ENCODE measurements around the gene SHROOM3.
A peak's percentile ranks its signal among the peaks of the same experiment; 100 is the strongest.
"Not testable (repeated sequence)": the region's sequence is repeated elsewhere in the genome, so short reads cannot be mapped to it uniquely, and the experiment has no call there.

SHROOM3 gene

DNA sequence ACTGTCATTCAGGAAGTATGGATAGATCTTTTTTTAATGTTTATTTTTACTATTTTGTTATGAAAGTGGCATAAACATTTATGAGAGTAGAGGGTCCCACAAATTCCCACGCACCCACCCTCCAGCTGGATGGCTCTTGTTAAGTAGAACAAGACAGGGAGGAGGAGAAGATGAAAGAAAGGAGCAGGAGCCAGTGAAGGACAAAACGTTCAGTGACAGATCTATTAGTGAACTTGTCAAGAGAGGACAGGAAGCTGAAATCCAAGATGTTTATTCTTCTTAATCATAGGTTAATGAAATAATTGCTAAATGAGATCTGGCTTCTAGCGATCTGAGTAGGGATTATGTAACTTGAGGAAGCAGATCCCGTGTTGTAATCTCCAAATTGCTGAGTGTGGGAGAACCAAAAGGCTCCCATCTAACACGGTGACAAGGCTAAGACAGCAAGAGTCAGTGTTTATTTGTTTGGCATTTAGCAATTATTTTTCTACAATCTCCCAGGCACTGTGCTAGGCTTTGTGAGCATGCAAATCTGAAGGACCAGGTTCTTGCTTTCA, 162.5 kb downstream of the SHROOM3 start:
- no peak for DNase-seq

DNA sequence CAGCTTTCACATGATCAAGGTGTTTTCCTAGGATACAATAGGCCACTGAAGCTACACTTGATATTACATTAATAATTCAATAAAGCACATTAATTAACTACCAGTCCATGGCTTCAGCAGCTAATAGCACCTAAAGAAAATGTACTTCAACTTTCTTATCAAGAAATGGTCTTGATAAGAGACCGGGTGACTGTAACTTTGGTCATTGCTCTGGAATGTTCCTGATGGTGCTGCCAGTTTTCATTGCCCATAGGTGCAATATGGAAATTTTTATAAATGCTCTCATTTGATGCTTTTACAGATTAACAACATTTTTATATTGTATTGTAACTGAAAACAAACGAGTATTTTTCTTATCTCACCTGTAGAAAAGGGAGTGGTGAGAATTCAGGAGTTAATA, 165.4 kb downstream of the SHROOM3 start:
- DNase-seq, result no peak

DNA sequence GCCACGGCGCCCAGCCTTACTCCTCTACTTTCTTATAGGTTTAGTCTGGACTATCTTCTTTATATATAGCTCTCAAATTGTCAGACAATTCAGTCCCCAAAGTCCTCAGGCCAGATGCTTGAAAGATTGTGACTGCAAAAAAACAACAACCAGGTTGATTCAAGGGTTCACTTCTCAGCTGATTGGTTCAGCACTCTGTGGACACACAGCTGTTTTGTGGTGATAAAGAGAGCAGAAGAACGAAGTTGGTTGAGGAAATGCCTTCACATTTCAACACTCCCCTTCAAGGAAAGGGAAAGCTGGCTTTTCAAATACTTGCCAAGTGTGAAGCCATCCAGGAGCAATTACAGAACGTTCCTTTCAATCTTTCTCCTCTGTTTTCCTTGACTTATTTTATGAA, 166.8 kb downstream of the SHROOM3 start:
- no peak for DNase-seq

DNA sequence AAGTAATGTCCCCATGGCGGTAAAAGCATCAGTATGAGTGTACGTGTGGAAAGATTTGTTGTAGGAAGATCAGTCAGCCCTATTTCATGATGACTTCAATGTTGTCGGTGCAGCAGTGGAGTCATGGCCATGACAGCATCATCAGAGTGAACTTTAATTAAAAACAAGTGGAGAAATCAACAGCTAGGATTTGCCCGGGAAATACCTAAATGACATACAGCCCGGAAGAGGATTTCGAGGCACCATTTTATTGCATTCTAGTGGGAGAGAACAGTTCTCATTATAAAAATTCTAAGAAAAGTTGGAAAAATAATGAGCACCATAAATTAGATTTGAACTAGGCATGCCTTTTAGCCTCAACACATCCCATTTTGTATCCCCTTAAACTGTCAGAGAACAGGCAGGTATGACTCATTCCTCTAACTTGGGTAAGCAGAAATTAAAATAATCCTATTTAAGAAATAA, 170.1 kb downstream of the SHROOM3 start:
- no peak for DNase-seq

DNA sequence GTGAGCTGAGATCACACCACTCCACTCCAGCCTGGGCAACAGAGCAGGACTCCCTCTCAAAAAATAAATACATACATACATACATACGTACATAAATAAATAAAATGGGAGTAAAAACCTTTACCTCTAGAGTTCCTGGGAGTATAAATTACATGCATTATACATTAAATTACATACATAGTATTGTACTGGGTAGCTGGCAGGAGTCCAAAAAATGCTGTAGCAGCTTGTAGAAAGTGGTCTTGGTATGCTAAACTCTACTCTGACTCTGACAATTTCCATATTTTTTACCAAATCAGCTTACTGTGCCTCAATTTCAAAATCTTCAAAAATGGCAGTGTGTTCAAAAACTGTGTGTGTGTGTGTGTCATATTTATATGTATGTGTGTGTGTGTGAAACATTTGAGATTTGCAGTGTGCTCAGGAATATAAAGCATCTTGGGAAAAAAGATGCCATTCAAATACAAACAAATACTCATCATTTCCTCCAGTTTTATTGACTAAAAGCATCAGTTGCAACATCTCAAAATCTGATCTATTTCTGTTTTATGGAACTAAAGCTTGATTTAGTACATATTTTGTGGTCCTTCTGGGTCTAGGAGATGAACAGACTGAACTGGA, 171.7 kb downstream of the SHROOM3 start:
- no peak for DNase-seq

DNA sequence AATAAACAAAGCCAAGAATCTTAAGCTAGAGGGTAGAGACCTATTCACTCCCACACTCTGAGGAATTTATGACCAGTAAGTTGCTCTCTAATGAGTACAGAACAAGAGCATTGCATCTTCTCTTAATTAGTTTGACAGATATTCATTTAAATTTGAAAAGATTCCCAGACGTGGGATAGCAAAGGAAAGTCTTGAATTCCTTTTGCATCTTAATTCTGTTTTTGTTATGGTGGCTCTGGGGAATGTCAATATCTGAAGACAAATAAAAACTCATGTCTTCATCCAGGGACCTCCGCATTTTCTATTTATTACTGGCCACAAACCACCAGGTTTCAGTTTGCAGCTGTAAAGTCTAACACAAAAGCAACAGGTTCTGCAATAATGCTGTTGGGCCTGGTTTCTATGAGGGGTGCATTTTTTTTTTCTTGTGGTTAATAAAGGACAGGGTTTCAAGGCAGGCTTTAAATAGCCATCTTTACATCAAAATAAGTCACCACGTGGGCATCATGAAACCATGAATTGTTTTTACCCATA, 172.3 kb downstream of the SHROOM3 start:
- DNase-seq, result no peak

DNA sequence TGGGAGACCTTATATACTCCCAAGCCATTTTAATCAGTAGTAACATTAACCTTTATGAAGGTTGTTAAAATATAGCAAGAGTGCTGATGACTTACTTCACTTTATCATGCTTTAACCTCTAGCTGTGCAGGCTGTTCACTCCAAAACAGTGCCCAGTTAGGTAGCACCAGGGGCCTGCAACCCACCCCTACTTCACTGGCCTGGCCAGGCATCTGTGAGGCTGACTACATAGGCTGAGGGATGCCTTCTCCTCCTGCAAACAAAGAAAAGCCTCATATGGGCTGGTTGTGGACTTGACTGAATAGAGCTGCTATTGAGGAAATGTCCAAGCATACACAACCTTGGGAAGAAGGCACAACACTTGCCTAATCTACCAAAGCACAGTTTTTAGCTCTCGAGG, 172.8 kb downstream of the SHROOM3 start:
- no peak for DNase-seq

DNA sequence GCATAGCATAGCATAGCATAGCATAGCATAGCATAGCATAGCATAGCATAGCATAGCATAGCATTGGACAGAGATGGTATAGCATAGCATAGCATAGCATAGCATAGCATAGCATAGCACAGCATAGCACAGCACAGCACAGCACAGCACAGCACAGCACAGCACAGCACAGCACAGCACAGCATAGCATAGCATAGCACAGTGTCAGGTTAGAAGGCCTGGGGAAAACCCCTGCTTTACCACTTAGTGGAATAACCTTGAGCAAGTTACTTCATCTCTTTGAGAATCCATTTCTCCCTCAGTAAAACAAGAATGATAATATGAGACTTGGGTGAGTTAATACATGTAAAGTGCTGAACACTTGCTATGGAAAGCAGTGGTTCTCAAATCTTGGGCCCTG, 173.5 kb downstream of the SHROOM3 start:
- DNase-seq, result not testable (repeated sequence)

DNA sequence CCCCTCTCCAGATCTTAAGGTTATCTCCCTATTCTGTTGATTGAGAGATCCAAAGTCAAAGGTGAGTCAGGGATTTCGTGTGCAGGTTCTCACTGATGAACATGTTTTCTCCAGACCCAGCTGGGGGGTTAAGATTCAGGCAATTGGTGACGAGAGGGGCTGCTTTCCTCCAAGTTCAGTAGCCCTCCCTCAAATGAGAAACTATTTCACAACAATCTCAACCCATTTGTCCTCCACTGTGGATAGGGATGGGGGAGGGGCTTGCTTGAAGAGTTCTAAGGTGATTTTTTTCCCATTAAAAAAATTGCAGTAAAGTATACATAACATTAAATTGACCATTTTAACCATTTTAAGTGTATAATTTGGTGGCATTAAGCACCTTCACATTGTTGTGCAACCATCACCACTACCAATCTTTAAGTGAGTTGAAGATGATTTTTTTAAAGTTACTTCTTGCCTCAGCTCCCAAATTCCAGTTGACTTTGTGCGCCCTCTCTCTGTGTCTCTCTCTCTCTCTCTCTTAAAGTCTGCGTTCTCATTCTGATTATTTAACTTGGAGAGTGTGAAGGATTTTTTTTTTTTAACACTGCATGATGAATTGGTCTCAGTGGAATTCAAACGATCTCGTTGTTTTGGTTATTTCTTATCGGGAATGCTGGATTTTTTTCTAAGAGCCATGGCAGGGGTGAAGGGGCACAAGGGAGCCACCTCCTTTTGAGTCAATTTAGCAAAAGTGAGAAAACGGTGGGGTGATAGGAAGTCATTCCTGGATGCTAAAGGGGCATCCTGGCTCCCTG, 175.9 kb downstream of the SHROOM3 start:
- DNase-seq, result no peak

DNA sequence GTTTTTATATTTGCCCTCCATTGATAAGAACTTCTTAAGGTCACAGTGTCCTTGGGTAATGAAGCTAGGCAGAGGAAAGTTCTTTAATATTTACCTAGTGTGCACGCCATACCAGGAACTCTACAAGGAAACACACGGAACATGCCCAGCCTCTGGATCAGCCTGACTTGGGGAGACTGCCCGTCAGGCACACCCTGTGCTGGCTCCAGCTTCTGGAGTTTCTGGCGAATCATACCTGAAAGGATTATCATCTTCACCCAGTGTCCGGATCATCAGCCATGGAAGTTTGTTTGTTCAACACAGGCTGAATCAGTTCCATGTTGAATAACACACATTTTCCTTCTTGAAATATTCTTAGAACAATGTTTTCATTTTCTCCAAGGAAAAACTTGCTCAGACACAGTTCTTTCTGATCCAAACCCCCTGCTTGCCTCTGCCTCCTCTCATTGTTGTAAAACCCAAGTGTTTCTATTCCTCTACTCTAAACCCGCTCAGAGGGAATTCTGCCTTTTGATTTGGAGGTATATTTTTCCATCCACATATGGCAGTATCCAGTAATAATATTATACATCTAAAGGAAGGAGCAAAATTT, 176.7 kb downstream of the SHROOM3 start:
- DNase-seq, result no peak

DNA sequence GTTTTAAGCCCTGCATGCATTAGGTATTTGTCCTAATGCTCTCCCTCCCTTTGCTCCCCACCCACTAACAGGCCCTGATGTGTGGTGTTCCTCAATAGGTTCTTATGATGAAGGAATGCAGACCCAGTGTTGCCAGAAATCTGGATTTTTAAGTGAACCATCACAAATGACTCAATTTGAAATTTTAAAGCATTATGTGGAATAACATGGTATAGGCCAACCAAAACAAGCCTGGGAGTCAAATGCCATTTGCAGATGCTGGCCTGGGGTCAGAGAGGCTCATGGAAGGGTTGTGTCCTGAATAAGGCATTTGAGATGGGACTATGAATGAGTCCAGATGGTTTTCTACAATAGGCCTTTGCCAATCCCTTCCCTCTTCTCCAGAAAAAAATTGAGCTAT, 179.6 kb downstream of the SHROOM3 start:
- DNase-seq, result no peak

DNA sequence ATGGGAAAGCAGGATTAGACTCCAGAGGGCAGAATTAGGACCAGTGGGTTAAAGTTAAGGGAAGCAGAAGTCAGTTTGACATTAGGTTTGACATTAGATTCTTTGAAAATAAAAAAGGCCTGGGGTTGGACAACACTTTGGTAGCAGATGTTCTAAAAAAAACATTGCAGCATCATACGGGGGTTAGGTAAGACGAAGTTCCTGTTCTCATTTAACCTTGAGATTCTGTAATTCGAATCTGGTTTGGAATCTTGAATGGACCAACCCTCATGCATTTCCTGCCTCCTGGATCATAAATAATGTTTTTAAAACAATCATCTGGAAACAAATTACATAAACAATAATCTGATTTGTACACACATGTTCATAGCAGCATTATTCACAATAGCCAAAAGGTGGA, 181.0 kb downstream of the SHROOM3 start:
- no peak for DNase-seq

DNA sequence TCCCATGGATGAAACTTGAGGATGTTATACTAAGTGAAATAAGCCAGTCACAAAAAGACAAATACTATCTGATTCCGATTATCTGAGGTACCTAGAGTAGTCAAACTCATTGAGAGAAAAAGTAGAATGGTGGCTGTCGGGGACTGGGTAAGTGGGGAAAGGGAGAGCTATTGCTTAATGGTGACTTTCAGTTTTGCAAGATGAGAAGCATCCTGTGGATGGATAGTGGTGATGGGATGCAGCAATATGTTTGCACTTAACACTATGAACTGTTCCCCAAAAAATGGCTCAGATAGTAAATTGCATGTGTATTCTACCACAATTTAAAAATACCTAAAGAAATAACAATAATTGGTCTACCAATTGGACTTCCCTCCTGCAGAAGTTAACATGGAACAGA, 181.5 kb downstream of the SHROOM3 start:
- no peak for DNase-seq

DNA sequence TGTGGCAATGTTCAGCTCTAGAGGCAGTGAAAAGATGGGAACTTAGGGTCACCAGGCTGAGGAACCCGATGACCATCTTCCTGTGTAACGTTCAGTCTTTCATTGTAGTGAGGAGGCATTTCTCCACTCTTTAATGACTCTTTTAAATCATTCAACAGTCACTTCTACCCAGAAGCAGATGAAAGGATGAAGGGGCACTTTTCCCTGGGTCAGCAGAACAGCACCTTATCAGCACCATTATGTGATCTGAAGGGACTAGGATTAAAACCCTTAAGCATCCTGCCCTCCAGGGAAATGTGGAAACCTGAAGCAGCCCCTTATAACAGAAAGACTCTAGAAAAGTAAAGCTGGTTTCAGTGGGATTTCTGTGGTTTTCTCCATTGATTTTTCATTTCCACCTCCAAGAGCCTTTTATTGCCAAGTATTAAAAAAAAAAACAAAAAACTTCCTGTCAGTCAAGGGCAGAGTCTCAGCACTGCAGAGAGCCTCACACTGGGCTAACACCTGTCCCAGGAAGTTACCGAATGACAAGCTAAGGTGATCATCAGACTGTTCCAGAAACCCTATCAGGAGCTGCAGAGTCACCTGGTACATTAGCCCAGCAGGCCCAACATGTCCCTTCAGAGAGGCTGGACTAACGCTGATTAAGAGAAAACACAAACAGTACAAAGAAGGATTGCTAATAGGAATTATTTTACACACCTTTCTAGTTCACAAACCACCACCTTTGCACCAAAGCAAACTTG, 185.9 kb downstream of the SHROOM3 start:
- DNase-seq, result peak; percentile 2 to 53

DNA sequence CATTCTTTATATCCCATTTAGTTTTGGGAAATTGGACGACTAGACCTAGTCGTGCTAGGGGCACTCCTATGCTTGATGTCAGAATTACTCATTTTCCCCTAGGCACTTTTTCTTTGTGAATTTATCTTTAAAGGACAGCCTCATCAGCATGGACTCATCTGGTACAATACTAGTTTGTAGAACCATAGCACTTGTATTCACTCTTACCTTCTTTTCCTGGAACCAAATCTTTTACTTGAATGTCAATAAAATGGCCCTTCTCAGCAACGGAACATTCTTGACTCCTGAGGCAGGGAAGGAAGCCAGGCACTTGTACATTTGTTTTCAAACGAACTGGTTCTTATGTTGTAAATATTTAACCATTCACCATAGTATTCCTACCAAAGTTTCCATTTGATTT, 187.1 kb downstream of the SHROOM3 start:
- no peak for DNase-seq

DNA sequence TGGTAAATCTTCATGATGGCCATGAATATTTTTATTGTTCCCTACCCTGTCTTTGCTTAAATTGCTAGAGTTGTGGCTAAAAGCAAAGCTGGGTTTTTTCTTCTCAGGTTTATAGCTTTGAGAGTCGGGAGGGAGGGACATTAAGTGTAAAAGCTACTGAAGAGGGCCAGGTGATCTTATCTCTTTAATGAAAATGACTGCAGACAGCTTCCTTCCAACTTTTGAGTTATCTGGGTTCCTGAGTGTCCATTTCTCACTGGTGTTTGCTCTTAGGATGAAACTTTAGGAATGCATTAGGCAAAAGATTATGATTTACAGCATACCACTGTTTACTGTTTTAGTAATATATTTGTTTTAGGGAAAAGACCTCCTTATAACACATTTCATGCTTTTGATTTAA, 187.7 kb downstream of the SHROOM3 start:
- DNase-seq, result no peak

DNA sequence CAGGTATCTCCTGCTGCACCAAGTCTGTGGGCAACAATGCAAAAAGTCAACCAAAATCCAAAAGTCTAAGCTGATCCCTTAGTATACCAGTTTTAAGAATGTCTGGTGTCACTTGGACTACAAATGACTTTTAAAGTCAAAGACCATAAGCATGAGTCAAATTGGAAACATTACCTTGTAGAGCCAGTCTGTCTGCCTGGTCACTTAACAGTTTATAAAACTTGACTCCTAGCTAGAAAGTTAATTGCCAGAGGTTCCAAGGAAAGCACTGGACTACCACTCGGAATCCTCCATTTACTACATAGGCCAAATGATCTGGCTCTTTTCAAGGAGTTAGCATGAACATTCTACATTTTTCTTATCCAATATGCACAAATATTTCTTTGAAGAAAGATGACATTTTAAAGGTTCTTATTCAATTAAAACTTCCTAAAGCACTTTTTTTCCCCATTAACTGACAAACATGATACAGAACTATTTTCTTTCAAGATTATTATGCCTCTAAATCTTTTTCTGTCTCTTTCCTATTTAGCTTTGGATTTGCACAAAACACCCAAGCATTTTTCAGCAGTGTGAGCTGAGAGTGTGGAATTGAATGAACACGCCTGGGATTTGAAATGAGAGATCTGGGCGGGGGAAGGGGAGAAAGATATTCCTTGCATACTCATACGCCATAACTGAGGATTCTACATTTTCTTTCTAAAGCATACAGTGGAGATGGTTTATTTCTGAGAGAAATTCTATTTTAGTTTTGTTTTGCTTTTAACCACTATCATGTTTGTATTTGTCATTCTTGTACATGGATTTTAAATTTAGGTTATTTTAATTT, 188.4 kb downstream of the SHROOM3 start:
- no peak for DNase-seq

DNA sequence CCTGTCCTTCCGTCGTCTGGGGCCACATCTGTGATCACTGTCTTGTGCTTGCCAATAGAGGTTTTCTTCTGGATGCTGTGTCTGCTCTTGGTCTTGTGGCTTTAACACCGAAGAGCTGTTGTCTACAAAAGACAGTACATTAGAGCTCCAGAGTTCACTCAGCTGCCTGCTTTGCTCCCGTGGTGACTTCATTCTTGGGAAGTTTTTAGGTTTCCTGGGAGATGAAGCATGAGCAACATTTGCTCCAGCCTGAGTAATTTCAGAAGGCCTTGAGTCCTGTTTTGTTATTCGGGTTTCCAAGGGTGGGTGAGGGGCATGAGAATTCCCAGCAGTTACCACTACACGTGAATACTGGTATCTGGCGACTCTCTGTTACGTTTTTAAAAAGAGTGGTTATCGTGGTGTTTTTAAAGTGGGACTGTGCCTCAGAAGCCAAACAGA, 189.2 kb downstream of the SHROOM3 start:
- no peak for DNase-seq

DNA sequence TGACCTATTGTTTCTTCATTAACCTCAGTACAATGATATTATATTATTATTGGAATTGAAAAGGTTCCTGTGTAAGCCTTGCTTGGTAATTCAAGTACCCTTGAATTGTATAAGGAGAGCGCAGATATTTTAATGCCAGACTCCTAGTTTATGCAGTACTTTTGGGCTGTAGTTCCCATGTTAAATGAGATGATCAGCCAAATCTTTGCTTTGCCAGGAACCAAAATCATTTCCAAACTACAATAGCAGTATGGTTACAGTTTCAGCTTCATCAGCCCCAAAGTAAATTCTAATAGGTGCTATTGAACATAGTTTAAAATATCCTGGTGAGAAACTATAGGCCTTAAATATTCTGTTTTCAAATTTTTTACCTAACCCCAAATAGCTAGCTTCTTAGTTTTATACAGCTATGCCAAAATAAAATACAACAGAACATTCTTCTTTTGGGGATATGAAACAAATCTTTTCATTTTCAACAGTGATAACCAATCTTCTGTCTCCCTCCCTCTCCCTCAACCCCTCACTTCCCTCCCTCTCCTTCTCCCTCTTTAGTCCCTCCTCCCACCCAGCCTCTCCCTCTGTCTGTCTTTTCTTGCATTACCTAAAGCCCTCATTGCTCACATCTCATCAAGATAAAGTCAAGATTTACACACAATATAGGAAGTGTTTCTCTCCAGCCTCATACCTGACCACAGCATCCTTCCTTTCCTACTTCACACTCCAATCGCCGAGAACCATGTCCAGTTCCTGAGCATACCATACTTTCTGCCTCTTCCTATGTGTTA, 190.1 kb downstream of the SHROOM3 start:
- no peak for DNase-seq

DNA sequence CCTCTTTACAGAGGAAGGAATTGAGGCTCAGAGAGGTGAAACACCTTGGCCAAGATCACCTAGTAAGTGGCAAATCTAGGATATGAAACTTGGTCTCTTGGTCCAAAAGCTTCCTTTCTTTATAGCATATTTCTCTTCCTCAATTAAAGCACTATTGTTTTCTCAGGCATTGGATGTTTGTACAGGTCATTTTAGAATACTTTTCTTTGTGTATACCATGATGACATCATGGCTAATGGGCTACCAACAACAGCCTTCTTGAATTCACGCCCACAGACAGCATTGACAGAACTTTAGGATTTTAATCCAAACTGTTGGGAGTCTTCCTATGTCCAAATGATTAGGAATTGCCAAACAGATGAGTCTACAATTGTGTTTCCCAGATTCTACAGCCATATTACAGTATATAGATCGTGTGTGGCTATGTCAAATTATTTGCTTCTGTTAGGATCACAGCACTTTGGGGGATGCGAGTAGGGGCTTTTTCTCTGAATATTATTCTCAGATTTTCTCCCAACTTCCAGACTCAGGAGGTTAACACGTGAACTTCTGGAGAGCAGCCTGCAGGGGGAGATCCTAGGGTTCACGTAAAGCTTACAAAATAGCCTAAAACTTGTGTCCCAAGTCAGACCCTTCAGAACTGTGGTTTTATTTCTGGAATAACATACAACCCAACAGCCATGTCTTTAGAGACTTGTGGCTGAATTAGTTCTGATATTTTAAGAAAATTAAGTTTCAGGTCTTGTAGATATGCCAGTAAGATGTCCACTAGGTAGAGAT, 191.8 kb downstream of the SHROOM3 start:
- DNase-seq, result no peak

Measured in NCI-H2081 (cell line).